Skeletal muscle tissue (tissue), 4 donors: ENCODE measurements around the gene ADAM15. TPM values are rescaled to one million over a fixed set of nuclear protein-coding genes. Genes with fewer than 3 reads are reported as not detected.
A peak's percentile ranks its signal among the peaks of the same experiment; 100 is the strongest.

Experiments
- H3K27ac ChIP-seq: one replicate; pipeline ENCODE4 v1.7.0; 2013; ENCODE audit warnings: mild to moderate bottlenecking, low read depth, low read length, inconsistent platforms
- H3K27me3 ChIP-seq, 3 donors: one replicate each; pipeline ENCODE4 v1.7.0; 2013; ENCODE audit warnings: low read length in 3 of 3; ENCODE audit not compliant: control insufficient read depth in 3 of 3, insufficient read depth in 3 of 3
- H3K36me3 ChIP-seq, 3 donors: one replicate each; pipeline ENCODE4 v1.7.0; 2013; ENCODE audit warnings: low read length in 3 of 3; ENCODE audit not compliant: control insufficient read depth in 3 of 3, insufficient read depth in 3 of 3
- H3K4me1 ChIP-seq, 3 donors: one replicate each; pipeline ENCODE4 v1.7.0; 2013; ENCODE audit warnings: low read length in 3 of 3, mild to moderate bottlenecking in 3 of 3; ENCODE audit not compliant: control insufficient read depth in 3 of 3, insufficient read depth in 3 of 3
- H3K4me3 ChIP-seq, 3 donors: one replicate each; pipeline ENCODE4 v1.7.0; 2013; ENCODE audit warnings: low read length in 3 of 3
- H3K9ac ChIP-seq, 3 donors: one replicate each; pipeline ENCODE4 v1.7.0; 2013; ENCODE audit warnings: low read length in 3 of 3, mild to moderate bottlenecking in 3 of 3, moderate library complexity in 2 of 3, low read depth in 1 of 3
- H3K9me3 ChIP-seq, 3 donors: one replicate each; pipeline ENCODE4 v1.7.0; 2013; ENCODE audit warnings: low read length in 3 of 3; ENCODE audit not compliant: control insufficient read depth in 3 of 3
- total RNA-seq: library from RNA; depleted of rRNA; stranded (reverse); fragments of >200 nt; gene quantifications from one replicate; pipeline ENCODE4 v1.2.3, GENCODE V29; 2014
- donor health status: Osteomylitis.

ADAM15 gene
- total RNA-seq, 1 donor from 2014 or later: 33.9 TPM

GRCh38 chr1:155093911-155094621, 43.0 kb downstream of the ADAM15 start:
- peaks cover 17 to 23% (median 19%) of the 10 kb centered on the region in 3 donors for H3K4me1 ChIP-seq
- H3K27ac ChIP-seq: no peak overlapping the region
- no peaks in the 10 kb centered on the region for H3K9me3 ChIP-seq
- H3K36me3 ChIP-seq: no peaks in the 10 kb centered on the region
- peak overlapping the region in 1 of 3 donors; percentile 22 for H3K4me3 ChIP-seq
- peak overlapping the region in 2 of 3 donors; percentile 1 to 45 for H3K9ac ChIP-seq
- peaks cover 0 to 4% (median 0%) of the 10 kb centered on the region in 3 donors for H3K27me3 ChIP-seq

- H3K9me3 ChIP-seq: no peaks in the 10 kb centered on the region
- no peaks in the 10 kb centered on the region for H3K36me3 ChIP-seq
- no peak overlapping the region for H3K4me3 ChIP-seq
- H3K9ac ChIP-seq: peak overlapping the region in 2 of 3 donors; percentile 1 to 45
- no peak overlapping the region for H3K27ac ChIP-seq
- peaks cover 0 to 4% (median 0%) of the 10 kb centered on the region in 3 donors for H3K27me3 ChIP-seq
- H3K4me1 ChIP-seq: peaks cover 17 to 23% (median 19%) of the 10 kb centered on the region in 3 donors
Measured at GRCh38 chr1:155094622-155094948, 43.5 kb downstream of the ADAM15 start.

GRCh38 chr1:155099331-155099730, 48.2 kb downstream of the ADAM15 start:
- H3K36me3 ChIP-seq: no peaks in the 10 kb centered on the region
- no peak overlapping the region for H3K27ac ChIP-seq
- no peak overlapping the region for H3K9ac ChIP-seq
- peaks cover 3% of the 10 kb centered on the region in 3 donors for H3K4me1 ChIP-seq
- no peak overlapping the region for H3K4me3 ChIP-seq
- H3K9me3 ChIP-seq: no peaks in the 10 kb centered on the region
- peaks cover 0 to 4% (median 0%) of the 10 kb centered on the region in 3 donors for H3K27me3 ChIP-seq

- no peaks in the 10 kb centered on the region for H3K36me3 ChIP-seq
- H3K9ac ChIP-seq: no peak overlapping the region
- peaks cover 6 to 9% (median 9%) of the 10 kb centered on the region in 3 donors for H3K4me1 ChIP-seq
- no peak overlapping the region for H3K27ac ChIP-seq
- H3K27me3 ChIP-seq: peaks cover 0 to 4% (median 0%) of the 10 kb centered on the region in 3 donors
- no peaks in the 10 kb centered on the region for H3K9me3 ChIP-seq
- no peak overlapping the region for H3K4me3 ChIP-seq
Measured at GRCh38 chr1:155103325-155103724, 52.2 kb downstream of the ADAM15 start.

- Histone ChIP-seq H3K27ac (peak overlapping the region; percentile 19), H3K4me1 (peaks cover 6 to 9% (median 9%) of the 10 kb centered on the region in 3 donors), H3K9me3 (no peaks in the 10 kb centered on the region), H3K27me3 (peaks cover 0 to 4% (median 0%) of the 10 kb centered on the region in 3 donors), H3K4me3 (no peak overlapping the region), H3K9ac (no peak overlapping the region), H3K36me3 (no peaks in the 10 kb centered on the region)
Measured at GRCh38 chr1:155104605-155105534, 53.8 kb downstream of the ADAM15 start.

GRCh38 chr1:155105604-155106011, 54.5 kb downstream of the ADAM15 start:
- H3K4me3 ChIP-seq: no peak overlapping the region
- H3K27ac ChIP-seq: no peak overlapping the region
- H3K4me1 ChIP-seq: peaks cover 6 to 9% (median 9%) of the 10 kb centered on the region in 3 donors
- no peaks in the 10 kb centered on the region for H3K9me3 ChIP-seq
- H3K9ac ChIP-seq: no peak overlapping the region
- H3K36me3 ChIP-seq: no peaks in the 10 kb centered on the region
- peaks cover 0 to 4% (median 0%) of the 10 kb centered on the region in 3 donors for H3K27me3 ChIP-seq

GRCh38 chr1:155106862-155107261, 55.7 kb downstream of the ADAM15 start:
- no peak overlapping the region for H3K4me3 ChIP-seq
- H3K9ac ChIP-seq: no peak overlapping the region
- no peaks in the 10 kb centered on the region for H3K9me3 ChIP-seq
- H3K27ac ChIP-seq: no peak overlapping the region
- H3K36me3 ChIP-seq: no peaks in the 10 kb centered on the region
- peaks cover 0 to 4% (median 0%) of the 10 kb centered on the region in 3 donors for H3K27me3 ChIP-seq
- peaks cover 6 to 9% (median 9%) of the 10 kb centered on the region in 3 donors for H3K4me1 ChIP-seq

GRCh38 chr1:155107309-155108264, 56.5 kb downstream of the ADAM15 start:
- Histone ChIP-seq H3K9ac (no peak overlapping the region), H3K4me1 (peaks cover 6 to 9% (median 9%) of the 10 kb centered on the region in 3 donors), H3K27me3 (peaks cover 0 to 8% (median 0%) of the 10 kb centered on the region in 3 donors), H3K36me3 (no peaks in the 10 kb centered on the region), H3K9me3 (no peaks in the 10 kb centered on the region), H3K4me3 (no peak overlapping the region), H3K27ac (no peak overlapping the region)

GRCh38 chr1:155108296-155108695, 57.2 kb downstream of the ADAM15 start:
- no peak overlapping the region for H3K4me3 ChIP-seq
- no peak overlapping the region for H3K9ac ChIP-seq
- H3K4me1 ChIP-seq: peaks cover 6 to 9% (median 9%) of the 10 kb centered on the region in 3 donors
- no peaks in the 10 kb centered on the region for H3K9me3 ChIP-seq
- H3K36me3 ChIP-seq: no peaks in the 10 kb centered on the region
- peaks cover 0 to 8% (median 0%) of the 10 kb centered on the region in 3 donors for H3K27me3 ChIP-seq
- H3K27ac ChIP-seq: no peak overlapping the region
